Measurements from ENCODE around the gene HNF4A.

HNF4A gene

DNA sequence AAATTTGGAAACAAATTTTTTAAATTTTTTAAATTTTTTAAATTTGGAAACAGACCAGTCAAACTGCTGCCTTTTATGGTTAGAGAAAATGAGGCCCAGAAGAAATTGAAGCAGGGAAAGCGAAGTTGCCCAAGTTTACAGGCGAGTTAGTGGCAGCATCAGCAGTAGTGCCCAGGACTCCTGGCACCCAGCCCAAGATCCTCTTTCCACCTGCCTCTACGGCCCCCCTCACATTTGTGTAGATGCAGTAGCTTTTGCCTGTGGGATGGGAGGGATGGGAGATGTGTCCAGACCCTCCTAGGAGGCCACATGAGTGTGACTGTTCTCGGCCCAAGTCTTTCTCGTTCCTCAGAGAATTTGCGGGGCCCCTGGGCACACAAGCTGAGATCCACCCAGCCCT, 49.8 kb downstream of the HNF4A start:
- DNase-seq (ENCODE audit: low read depth in 3 of 3, low spot score in 1 of 3) = no peak

DNA sequence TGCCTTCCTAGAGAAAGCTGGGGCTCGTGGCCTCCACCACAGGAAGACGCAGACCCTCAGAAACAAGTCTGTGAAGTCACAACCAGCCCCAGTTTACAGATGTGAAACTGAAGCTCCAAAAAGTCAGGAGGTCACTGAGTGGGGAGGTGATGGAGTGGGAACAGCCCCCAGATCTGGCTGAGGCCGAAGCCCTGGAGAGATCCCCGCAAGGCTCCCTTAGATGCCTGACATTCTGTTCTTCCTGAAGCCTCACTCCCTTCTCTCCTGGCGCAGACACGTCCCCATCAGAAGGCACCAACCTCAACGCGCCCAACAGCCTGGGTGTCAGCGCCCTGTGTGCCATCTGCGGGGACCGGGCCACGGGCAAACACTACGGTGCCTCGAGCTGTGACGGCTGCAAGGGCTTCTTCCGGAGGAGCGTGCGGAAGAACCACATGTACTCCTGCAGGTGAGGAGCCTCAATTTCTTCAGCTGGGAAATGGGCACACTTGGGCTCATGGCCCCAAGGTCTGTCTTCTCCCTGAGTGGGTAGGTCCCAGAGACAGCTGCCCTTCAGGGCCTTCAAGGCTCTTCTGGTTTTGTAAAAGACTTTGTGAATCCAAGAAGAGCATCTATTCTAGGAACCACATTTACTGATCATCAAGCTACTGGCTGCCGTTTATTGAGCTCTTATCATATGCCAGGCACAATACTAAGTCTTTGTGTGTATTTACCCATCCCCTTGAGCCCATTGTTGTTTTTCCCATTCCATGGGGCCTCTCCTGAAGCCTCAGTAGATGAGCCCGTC, 50.5 kb downstream of the HNF4A start:
- DNase-seq (ENCODE audit: low read depth in 3 of 3, low spot score in 1 of 3) = no peak

DNA sequence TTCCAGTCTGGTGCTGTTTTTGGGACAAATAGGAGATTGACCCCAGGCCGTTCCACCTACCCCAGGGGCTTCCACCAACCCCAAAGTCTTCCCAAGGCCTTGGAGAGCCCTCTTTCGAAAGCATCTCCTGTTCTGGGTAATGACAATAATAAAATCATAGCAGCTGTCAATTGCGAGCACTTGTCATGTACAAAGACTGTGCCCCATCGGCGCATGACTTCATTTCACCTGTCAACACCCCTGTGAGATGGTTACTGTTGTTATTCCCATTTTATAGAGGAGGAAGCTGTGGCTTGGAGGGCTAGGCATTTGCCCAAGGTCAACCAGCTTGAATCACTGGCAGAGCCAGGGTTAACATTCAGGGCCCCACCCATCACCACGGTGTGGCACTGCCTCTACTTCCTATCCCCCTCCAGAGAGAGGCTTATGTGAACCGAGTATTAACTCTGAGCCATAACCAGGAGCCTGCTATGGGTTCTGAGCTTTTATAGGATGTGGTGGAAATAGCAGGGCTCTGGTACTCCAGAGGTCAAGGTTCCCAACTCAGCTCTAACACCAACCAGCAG, 51.2 kb downstream of the HNF4A start:
- no peak for DNase-seq (ENCODE audit: low read depth in 3 of 3, low spot score in 1 of 3)

GRCh38 chr20:44407402-44408184, 52.1 kb downstream of the HNF4A start:
- DNase-seq (ENCODE audit: low read depth in 3 of 3, low spot score in 1 of 3) = no peak

GRCh38 chr20:44409132-44409600, 53.7 kb downstream of the HNF4A start:
- no peak for DNase-seq (ENCODE audit: low read depth in 3 of 3, low spot score in 1 of 3)

- DNase-seq (ENCODE audit: low read depth in 3 of 3, low spot score in 1 of 3) = no peak
Observed at GRCh38 chr20:44410583-44411019, 55.1 kb downstream of the HNF4A start.

GRCh38 chr20:44411020-44411756, 55.7 kb downstream of the HNF4A start:
- DNase-seq (ENCODE audit: low read depth in 3 of 3, low spot score in 1 of 3) = no peak

- DNase-seq (ENCODE audit: low read depth in 3 of 3, low spot score in 1 of 3) = no peak
Observed at GRCh38 chr20:44411757-44412401, 56.4 kb downstream of the HNF4A start.

DNA sequence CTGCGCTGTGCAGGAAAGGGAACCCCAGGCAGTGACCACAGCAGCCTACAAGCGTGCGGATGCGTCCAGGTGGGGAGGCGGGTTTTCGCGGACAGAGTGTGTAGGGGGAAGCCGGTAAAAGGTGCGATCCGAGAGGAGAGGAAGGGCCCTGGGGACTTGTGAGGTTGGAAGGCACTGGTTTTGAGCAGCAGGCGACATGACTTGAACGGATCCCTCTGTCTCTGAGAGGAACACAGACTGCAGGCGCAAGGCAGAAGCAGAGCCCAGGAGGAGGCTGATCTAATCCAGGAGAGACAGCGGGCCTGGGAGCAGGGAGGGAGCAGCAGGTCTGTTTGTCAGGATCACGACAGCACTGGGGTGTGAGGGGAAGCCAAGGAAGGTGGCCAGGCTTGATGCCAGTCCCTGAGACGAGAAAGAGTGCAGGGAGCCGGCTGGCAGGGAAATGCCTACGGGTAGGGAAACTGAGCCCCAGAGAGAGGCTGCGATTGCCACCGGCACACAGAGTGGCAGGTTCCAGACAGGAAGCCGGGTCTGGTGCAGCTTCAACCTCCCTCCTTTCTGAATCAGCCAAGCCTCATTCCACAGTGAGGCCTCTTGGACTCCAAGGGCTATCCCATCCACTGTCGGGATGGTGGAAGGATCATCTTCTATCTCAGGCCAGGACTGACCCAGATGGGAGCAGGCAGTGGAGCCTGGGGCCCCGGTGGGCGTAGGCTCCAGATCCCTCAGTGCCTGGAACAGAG, 57.1 kb downstream of the HNF4A start:
- DNase-seq (ENCODE audit: low read depth in 3 of 3, low spot score in 1 of 3) = no peak

DNA sequence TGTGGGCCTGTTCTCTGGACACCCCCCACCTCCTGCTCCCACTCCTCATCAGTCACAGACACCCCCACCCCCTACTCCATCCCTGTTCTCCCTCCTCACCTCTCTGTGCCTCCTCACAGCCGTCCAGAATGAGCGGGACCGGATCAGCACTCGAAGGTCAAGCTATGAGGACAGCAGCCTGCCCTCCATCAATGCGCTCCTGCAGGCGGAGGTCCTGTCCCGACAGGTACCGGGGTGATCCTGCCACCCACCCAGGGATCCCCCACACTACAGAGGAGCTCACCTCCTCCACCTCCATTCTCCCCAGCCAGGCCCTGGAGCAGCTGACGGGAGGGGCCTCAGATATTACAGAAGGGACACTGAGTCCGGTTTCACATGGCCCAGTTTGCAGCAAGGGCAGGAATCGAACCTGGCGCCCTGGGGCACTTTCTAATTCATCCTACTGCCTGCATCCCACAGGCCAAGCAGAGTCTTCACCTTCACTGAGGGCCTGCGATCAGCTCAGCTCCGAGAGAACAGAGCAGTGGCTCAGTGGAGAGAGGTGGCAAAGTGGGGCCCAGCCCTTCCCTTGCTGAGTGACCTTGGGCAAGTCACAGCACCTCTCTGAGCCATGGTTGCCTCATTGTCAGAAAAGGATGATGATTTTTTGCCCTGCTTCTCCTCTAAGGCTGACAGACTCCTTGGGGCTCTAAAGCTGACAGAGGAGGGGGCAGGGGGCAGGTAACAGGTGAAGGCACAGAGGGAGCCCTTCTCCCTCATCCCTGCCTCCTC, 58.3 kb downstream of the HNF4A start:
- DNase-seq (ENCODE audit: low read depth in 3 of 3, low spot score in 1 of 3) = no peak

DNA sequence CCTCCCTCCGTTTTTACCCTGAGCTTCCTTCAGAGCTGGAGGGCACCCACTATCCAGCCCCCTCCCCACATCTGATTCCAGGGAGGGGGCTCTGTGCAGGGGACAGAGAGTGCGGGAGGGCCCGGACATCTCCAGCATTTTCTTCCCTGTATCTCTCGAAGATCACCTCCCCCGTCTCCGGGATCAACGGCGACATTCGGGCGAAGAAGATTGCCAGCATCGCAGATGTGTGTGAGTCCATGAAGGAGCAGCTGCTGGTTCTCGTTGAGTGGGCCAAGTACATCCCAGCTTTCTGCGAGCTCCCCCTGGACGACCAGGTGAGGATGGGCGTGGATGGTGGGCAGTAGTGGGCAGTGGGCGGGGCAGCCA, 58.8 kb downstream of the HNF4A start:
- no peak for DNase-seq (ENCODE audit: low read depth in 3 of 3, low spot score in 1 of 3)

- DNase-seq (ENCODE audit: low read depth in 3 of 3, low spot score in 1 of 3) = no peak
Observed at GRCh38 chr20:44414808-44415207, 59.3 kb downstream of the HNF4A start.

DNA sequence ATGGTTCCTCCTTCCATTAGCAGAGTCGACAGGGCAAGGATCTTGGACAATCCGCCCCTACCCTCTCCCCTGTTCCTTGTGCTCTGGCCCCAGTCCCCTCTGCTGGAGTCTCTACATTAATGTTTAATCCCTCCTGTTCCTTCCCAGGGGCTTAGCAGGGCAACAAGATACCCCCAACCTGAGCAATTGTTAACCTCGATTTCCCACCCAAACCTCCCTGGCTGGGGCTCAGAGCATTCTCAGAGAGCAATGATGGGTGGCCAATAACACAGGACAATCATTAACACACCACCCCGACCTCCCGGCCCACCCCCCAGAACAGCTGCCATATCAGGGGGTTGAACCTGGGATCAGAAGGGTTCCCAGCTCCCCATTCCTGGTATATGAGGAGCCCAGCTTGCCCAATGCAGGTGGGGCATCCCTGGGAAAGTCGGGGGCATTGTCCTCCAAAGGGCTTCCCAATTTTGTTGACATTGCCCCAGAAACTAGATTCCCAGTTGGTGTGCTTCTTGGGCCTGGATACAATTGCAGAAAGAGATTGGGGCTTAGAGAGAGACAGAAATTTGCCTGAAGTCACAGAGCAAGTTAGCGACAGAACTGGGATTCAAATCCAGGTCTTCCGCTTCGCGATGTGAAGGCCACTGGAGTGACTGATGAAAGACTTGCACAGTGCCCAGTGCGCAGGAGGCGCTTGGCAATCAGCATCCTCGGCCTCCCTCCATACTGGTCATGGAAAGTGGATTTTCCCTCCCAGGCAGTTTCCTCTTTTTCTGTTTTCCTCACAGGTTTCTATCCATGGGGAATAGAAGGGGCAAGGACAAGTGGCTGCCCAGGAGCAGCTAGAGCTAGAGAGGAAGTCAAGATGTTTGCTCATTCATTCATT, 60.6 kb downstream of the HNF4A start:
- DNase-seq (ENCODE audit: low read depth in 3 of 3, low spot score in 1 of 3) = no peak

DNA sequence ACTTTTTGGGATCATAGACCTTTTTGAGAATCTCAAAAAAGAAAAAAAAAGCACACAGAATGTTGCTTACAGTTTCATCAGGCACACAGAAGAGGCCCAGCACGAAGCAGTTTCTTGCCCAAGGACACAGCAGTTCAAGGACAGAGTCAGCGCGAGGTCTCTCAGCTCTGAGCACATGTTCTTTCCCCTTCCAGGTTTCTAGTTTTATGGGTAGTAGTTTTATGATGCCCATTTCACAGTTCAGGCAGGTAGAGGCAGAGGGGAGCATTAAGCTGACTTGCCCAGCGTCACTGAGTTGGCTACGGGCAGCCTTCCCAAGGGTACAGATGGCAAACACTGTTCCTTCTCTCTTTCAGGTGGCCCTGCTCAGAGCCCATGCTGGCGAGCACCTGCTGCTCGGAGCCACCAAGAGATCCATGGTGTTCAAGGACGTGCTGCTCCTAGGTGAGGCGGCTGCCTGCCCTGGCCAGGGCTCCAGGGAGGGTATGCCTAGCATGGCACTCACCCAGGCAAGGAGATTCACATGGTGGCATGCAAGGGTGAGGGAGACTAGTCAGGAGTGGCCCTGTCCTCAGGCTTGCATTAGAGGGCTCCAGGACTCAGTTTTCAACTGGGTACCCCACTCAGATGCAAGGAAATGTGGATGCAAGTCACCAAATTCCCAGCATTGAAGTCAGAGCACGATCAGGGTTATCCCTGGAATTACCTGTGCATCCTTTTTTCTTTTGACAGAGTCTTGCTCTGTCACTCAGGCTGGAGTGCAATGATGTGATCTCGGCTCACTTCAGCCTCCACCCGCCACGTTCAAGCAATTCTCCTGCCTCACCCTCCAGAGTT, 62.8 kb downstream of the HNF4A start:
- DNase-seq (ENCODE audit: low read depth in 3 of 3, low spot score in 1 of 3) = no peak

DNA sequence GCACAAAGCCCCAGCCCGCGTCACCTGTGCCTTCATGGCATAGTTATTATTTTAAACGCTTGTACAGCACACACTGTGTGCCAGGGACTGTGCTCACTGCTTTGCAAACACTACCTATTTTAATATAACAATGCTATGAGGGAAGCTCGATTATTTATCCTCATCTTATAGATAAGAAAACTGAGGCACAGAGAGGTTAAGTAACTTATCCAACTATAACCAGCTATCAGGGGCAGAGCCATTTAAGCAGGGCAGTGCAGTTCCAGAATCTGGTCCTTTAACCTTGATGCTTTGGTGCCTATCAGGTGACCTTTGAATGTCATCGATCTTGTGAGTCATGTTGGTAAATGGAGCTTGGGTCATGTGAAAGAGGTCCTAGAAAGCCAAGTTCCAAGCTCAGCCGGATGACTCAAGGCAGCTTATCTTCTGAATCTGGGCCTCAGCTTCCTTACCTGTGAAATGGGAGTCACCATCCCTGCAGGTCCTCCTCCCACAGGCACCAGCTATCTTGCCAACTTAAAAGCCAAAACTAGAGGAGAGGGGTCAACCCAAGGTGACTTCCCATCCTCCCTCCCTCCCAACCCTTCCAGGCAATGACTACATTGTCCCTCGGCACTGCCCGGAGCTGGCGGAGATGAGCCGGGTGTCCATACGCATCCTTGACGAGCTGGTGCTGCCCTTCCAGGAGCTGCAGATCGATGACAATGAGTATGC, 63.8 kb downstream of the HNF4A start:
- no peak for DNase-seq (ENCODE audit: low read depth in 3 of 3, low spot score in 1 of 3)

DNA sequence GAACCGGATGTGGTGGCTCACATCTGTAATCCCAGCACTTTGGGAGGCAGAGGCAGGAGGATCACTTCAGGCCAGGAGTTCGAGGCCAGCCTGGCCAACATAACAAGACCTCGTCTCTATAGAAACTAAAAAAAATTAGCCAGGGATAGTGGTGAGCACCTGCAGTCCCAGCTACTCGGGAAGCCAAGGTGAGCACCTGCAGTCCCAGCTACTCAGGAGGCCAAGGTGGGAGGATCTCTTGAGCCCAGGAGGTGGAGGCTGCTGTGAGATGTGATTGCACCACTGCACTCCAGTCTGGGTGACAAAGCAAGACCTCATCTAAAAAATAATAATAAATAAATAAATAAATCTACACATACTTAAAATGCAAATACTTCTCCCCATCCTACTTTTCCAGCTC, 65.0 kb downstream of the HNF4A start:
- no peak for DNase-seq (ENCODE audit: low read depth in 3 of 3, low spot score in 1 of 3)

DNA sequence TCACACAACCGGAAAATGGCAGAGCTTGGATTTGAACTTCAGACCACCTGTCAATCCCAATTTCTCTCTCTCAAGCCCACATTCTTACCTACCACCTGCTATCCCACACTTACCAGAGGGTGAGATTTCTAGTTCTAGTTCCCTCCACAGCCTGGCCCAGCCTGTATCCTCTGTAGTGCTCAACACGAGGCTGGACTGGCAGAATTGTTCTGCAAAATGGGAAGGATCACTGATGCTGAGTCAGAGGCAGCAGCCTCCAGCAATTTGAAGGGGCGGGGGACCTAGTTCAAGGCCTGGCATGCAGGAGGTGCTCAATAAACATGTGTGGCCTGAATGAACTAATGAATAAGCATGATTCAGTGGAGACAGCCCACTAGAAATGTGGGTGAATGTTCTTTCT, 66.6 kb downstream of the HNF4A start:
- no peak for DNase-seq (ENCODE audit: low read depth in 3 of 3, low spot score in 1 of 3)

Measured in stimulated activated CD4-positive, alpha-beta T cell treated with anti-CD3 and anti-CD28 coated beads, TNF-alpha, amount 100 ng/mL, for 1 hour (primary cell).